GM12878 (cell line): Measurements from ENCODE around the gene AK4. TPM values are rescaled to one million over a fixed set of nuclear protein-coding genes. Genes with fewer than 3 reads are reported as not detected.

Experiments used
- ATAC-seq: fragments of 200-7000 bp; cut with Tn5 transposase; 3 replicates; pipeline ENCODE4 v1.9.1; 2020; ENCODE audit warnings: mild to moderate bottlenecking, moderate library complexity
- BruUV-seq: library from RNA; stranded (reverse); fragments of 400-500 nt; replicated peaks from 2 replicates; lab custom pipeline; 2021; lab: Mats Ljungman, UMichigan
- CTCF ChIA-PET: fragments of 300-600 bp; sonication (Branson Sonifier 250); formaldehyde crosslinking; extraction: SDS; loops from one replicate; lab custom pipeline; 2021; ENCODE audit warnings: inconsistent platforms; lab: Yijun Ruan, JAX
- POLR2A ChIA-PET: fragments of 350-600 bp; formaldehyde crosslinking; extraction: SDS; loops from one replicate; lab custom pipeline; 2021; ENCODE audit warnings: inconsistent platforms; lab: Charles Lee
- RAD21 ChIA-PET: fragments of 300-600 bp; sonication (Branson Sonifier 250); formaldehyde crosslinking; loops from one replicate; lab custom pipeline; 2023; ENCODE audit warnings: antibody characterized with exemption; ENCODE audit not compliant: unreplicated experiment; lab: Charles Lee
- SMC1A ChIA-PET: fragments of 300-600 bp; sonication (Branson Sonifier 250); formaldehyde crosslinking; loops from one replicate; lab custom pipeline; 2023; ENCODE audit not compliant: unreplicated experiment, uncharacterized antibody; lab: Charles Lee
- DNase-seq: peaks from one replicate; pipeline ENCODE4 v3.0.0-alpha.2; 2011; ENCODE audit warnings: low read depth, low spot score
- FAIRE-seq: peaks from 3 replicates; lab custom pipeline; 2011; peaks lifted over from hg19 to GRCh38; lab: Jason Lieb, UNC
- H2AFZ ChIP-seq: 2 replicates; pipeline ENCODE4 v1.6.0; 2011; ENCODE audit warnings: low read depth, low read length, control low read depth; ENCODE audit not compliant: control insufficient read depth
- H3K27ac ChIP-seq: 2 replicates; pipeline ENCODE4 v1.5.1; 2011; ENCODE audit warnings: control low read depth; ENCODE audit not compliant: control insufficient read depth, insufficient read depth
- H3K27me3 ChIP-seq, 2 experiments: replicated peaks in 1 of 2; 2 replicates each; pipeline versions ENCODE4 v1.6.0 to v1.6.1; 2011; ENCODE audit warnings: low read length in 1 of 2; ENCODE audit not compliant: control insufficient read depth in 2 of 2, insufficient read depth in 2 of 2
- H3K36me3 ChIP-seq, 2 experiments: 2 replicates each; pipeline ENCODE4 v1.5.1; 2011; ENCODE audit warnings: low read length in 1 of 2; ENCODE audit not compliant: control insufficient read depth in 2 of 2, insufficient read depth in 2 of 2
- H3K4me1 ChIP-seq: 2 replicates; pipeline ENCODE4 v1.6.1; 2011; ENCODE audit warnings: mild to moderate bottlenecking, low read length, moderate library complexity, mixed read lengths; ENCODE audit not compliant: control insufficient read depth, insufficient read depth
- H3K4me2 ChIP-seq: 2 replicates; pipeline ENCODE4 v1.6.0; 2011; ENCODE audit warnings: control low read depth; ENCODE audit not compliant: control insufficient read depth, insufficient read depth
- H3K4me3 ChIP-seq: fragments of 200-600 bp; sonication (generic); 2 replicates; pipeline ENCODE4 v1.5.1; 2016
- H3K79me2 ChIP-seq: 2 replicates; pipeline ENCODE4 v1.6.0; 2011; ENCODE audit warnings: low read length; ENCODE audit not compliant: control insufficient read depth, insufficient read depth
- H3K9ac ChIP-seq: 2 replicates; pipeline ENCODE4 v1.8.0; 2011; ENCODE audit warnings: low read length, control low read depth, mixed read lengths; ENCODE audit not compliant: control insufficient read depth, insufficient read depth
- H3K9me3 ChIP-seq: replicated peaks from 3 replicates; pipeline ENCODE4 v1.5.1; 2011; ENCODE audit warnings: mild to moderate bottlenecking, low read length; ENCODE audit not compliant: control insufficient read depth, insufficient read depth
- H4K20me1 ChIP-seq: 2 replicates; pipeline ENCODE4 v1.6.0; 2011; ENCODE audit not compliant: control insufficient read depth, insufficient read depth
- BACH1 ChIP-seq: fragments of 450-650 bp; IDR thresholded peaks from 2 replicates; pipeline ENCODE4 v1.6.1; 2017; ENCODE audit warnings: mild to moderate bottlenecking, borderline replicate concordance
- BCL11A ChIP-seq: IDR thresholded peaks from 2 replicates; pipeline ENCODE4 v1.6.1; 2011; ENCODE audit warnings: low read depth, low read length
- BHLHE40 ChIP-seq, 2 experiments: fragments of 450-650 bp in 1 of 2; IDR thresholded peaks; 2 replicates each; pipeline ENCODE4 v1.6.1; 2011 to 2017; ENCODE audit warnings: low read depth in 2 of 2, borderline replicate concordance in 1 of 2, improper control_type of control experiment in 1 of 2, low read length in 1 of 2, mild to moderate bottlenecking in 1 of 2
- CHD2 ChIP-seq: IDR thresholded peaks from 2 replicates; pipeline ENCODE4 v1.6.1; 2011; ENCODE audit warnings: low read depth, low read length, improper control_type of control experiment, borderline replicate concordance
- DPF2 ChIP-seq: fragments of 450-650 bp; IDR thresholded peaks from 2 replicates; pipeline ENCODE4 v1.6.1; 2017; ENCODE audit warnings: mild to moderate bottlenecking
- EGR1 ChIP-seq, 2 experiments: IDR thresholded peaks; 1 replicate in 1 of 2; 2 replicates in 1 of 2; pipeline ENCODE4 v1.6.1; 2011 to 2012; ENCODE audit warnings: low read depth in 2 of 2, low read length in 2 of 2, borderline replicate concordance in 1 of 2, mild to moderate bottlenecking in 1 of 2, moderate library complexity in 1 of 2
- GATAD2B ChIP-seq: fragments of 450-650 bp; conservative IDR thresholded peaks from 2 replicates; pipeline ENCODE4 v1.6.1; 2017; ENCODE audit warnings: low read depth, mild to moderate bottlenecking, moderate library complexity
- HDAC2 ChIP-seq: fragments of 200-600 bp; sonication (generic); IDR thresholded peaks from 2 replicates; pipeline ENCODE4 v1.6.1; 2017
- KAT2A ChIP-seq: conservative IDR thresholded peaks from 2 replicates; pipeline ENCODE4 v1.6.1; 2011; ENCODE audit warnings: low read depth, low read length; ENCODE audit not compliant: control insufficient read depth
- LARP7 ChIP-seq: fragments of 450-650 bp; IDR thresholded peaks from 2 replicates; pipeline ENCODE4 v1.6.1; 2017; ENCODE audit warnings: mild to moderate bottlenecking
- MTA2 ChIP-seq: fragments of 450-650 bp; IDR thresholded peaks from 2 replicates; pipeline ENCODE4 v1.6.1; 2016; ENCODE audit warnings: low read depth, mild to moderate bottlenecking, moderate library complexity
- MYC ChIP-seq: IDR thresholded peaks from 2 replicates; pipeline ENCODE4 v1.6.1; 2011; ENCODE audit warnings: mild to moderate bottlenecking, low read length, moderate library complexity, inconsistent platforms; ENCODE audit not compliant: insufficient read depth, insufficient replicate concordance, insufficient read length, severe bottlenecking
- NBN ChIP-seq: fragments of 450-650 bp; IDR thresholded peaks from 2 replicates; pipeline ENCODE4 v1.6.1; 2016
- NR2C1 ChIP-seq: fragments of 450-650 bp; IDR thresholded peaks from 2 replicates; pipeline ENCODE4 v1.6.1; 2017; ENCODE audit warnings: antibody characterized with exemption, mild to moderate bottlenecking, moderate library complexity
- RELA ChIP-seq: fragments of 450-650 bp; IDR thresholded peaks from 2 replicates; pipeline ENCODE4 v1.8.0; 2014; ENCODE audit warnings: borderline replicate concordance; ENCODE audit not compliant: partially characterized antibody
- SMAD1 ChIP-seq: fragments of 450-650 bp; IDR thresholded peaks from 2 replicates; pipeline ENCODE4 v1.6.1; 2018; ENCODE audit warnings: mild to moderate bottlenecking, low read depth; ENCODE audit not compliant: partially characterized antibody
- SMARCA5 ChIP-seq: fragments of 450-650 bp; IDR thresholded peaks from 2 replicates; pipeline ENCODE4 v1.6.1; 2017; ENCODE audit warnings: mild to moderate bottlenecking
- SMC3 ChIP-seq: IDR thresholded peaks from 2 replicates; pipeline ENCODE4 v1.6.1; 2011; ENCODE audit warnings: low read length, improper control_type of control experiment, borderline replicate concordance
- YY1 ChIP-seq: IDR thresholded peaks from 2 replicates; pipeline ENCODE4 v1.6.1; 2011; ENCODE audit warnings: low read depth, mild to moderate bottlenecking, low read length
- ZNF217 ChIP-seq: fragments of 450-650 bp; IDR thresholded peaks from 2 replicates; pipeline ENCODE4 v1.6.1; 2017; ENCODE audit warnings: antibody characterized with exemption, mild to moderate bottlenecking
- WGBS: methylation state at CpG from one replicate; pipeline ENCODE4 v1.1.6; 2016; ENCODE audit warnings: low lambda C conversion rate; ENCODE audit not compliant: insufficient replicate concordance, insufficient coverage; ENCODE audit errors: missing lambda C conversion rate; 5-methylcytosine and 5-hydroxymethylcytosine counted together
- in situ Hi-C: fragments of 300-500 bp; cut with MboI; formaldehyde crosslinking; loops from 9 replicates; pipeline ENCODE4 v1.14.3; 2018; ENCODE audit warnings: mixed read lengths
- intact Hi-C: fragments of 100-400 bp; cut with micrococcal nuclease; formaldehyde crosslinking; loops from one replicate; pipeline ENCODE4 v1.14.2; 2022; ENCODE audit not compliant: unreplicated experiment
- polyA plus RNA-seq, 11 experiments: library from polyadenylated mRNA; depleted of rRNA in 4 of 11; unstranded in 6 of 11; stranded (reverse) in 5 of 11; fragments of >200 nt; fragmentation: Nextera tagmentation in 4 of 11; fragmentation: Illumina TruSeq in 1 of 11; extraction: Ambion mirVana in 4 of 11; extraction: Trizol in 1 of 11; gene quantifications; 1 replicate in 1 of 11; 2 replicates in 10 of 11; pipeline versions ENCODE4 v1.2.1 to v1.2.3, GENCODE V29; 2011 to 2016; ENCODE audit warnings: inconsistent platforms in 2 of 11, missing spikeins in 2 of 11, low read depth in 1 of 11
- total RNA-seq, 4 experiments: library from RNA; depleted of rRNA in 3 of 4; stranded (reverse); fragments of >200 nt in 3 of 4; fragmentation: Illumina TruSeq in 1 of 4; extraction: Trizol in 1 of 4; gene quantifications; 2 replicates each; pipeline versions ENCODE4 v1.2.1 to v1.2.3, GENCODE V29; 2013 to 2021
- TF ChIP-seq, protein P1 (sequence below): IDR thresholded peaks from 2 replicates; pipeline ENCODE4 v1.6.1; 2011; ENCODE audit warnings: borderline replicate concordance, low read depth, mild to moderate bottlenecking, moderate library complexity, mixed read lengths, low read length; ENCODE audit not compliant: insufficient read depth; ENCODE audit errors: extremely low read length
- TF ChIP-seq, protein P2 (sequence below): fragments of 450-650 bp; conservative IDR thresholded peaks from 2 replicates; pipeline ENCODE4 v1.6.1; 2017; ENCODE audit warnings: mild to moderate bottlenecking, moderate library complexity

AK4 gene
- total and polyA plus RNA-seq, 10 of the 15 experiments (the other 5 are each of a cell fraction or from before 2014, with no cell fraction given), result 23.9 to 161 (median 49.0) TPM

DNA sequence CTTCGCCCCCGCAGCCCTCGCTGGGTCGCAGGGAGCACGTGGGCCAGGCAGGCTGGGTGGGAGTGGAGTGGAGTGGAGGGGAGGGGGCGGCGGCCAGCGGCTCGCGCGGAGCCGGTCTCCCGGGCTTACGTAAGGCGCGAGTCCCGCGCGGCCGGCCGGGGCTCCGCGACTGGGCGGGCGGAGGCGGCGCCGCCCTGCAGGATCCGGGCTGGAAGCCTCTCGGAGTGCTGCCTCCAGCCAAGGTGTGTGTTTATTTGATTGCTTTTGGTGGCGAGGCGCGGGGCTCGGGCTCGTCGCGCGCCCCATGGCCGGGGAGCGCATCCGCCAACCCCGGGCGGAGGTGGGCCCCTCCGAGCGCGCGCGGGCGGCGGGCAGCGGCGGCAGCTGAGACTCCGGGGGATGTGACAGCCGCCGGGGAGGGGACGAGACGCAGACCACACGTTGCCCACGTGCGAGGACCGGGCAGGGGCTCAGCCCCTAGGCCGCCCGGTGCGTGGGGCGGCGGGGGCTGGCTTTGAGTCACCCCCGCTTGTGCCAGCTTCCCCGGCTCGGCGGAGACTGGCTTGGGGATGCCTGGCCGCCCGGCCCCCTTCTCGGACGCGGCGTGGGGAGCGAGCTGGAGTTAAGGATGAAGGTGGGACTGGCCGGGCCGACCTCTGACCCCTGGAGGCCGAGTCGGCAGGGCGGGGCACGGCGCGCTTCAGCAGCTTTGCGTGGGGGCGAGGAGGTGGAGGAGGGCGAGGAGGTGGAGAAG lies 402 bp upstream of the AK4 start:
- H4K20me1 ChIP-seq, result no peaks in the 10 kb centered on the region
- H3K9me3 ChIP-seq, result no peaks in the 10 kb centered on the region
- H3K4me2 ChIP-seq, result peak overlapping the region; percentile 91
- peak overlapping the region; percentile 87 for H3K4me3 ChIP-seq
- DNase-seq (no peak), FAIRE-seq (no peak), ATAC-seq (peak; percentile 47)
- H3K27me3 ChIP-seq, result peaks cover 0 to 4% of the 10 kb centered on the region in 2 experiments; a peak in 1 of 4 replicates
- in situ Hi-C loops (no loop called here), intact Hi-C loops (no loop called here)
- CTCF ChIA-PET, result no interaction called here
- SMC1A ChIA-PET, result interaction anchor here (0.6 to 0.9 kb wide), 3 partner anchors 20 to 60 kb away, joined by 3 read pairs; no protein-coding TSS in a partner anchor
- WGBS, result 1% methylated on average over 58 of the region's 88 CpGs
- RAD21 ChIA-PET, result interaction anchor here (1.0 to 1.1 kb wide), 2 partner anchors 60 to 273 kb away, joined by 3 read pairs; partner anchors contain the start of genes LEPR and LEPROT
- POLR2A ChIA-PET, result interaction anchor here (0.6 to 1.2 kb wide), 5 partner anchors 20 to 68 kb away, joined by 3 read pairs; no protein-coding TSS in a partner anchor
- H3K27ac ChIP-seq, result peak overlapping the region; percentile 55
- peak overlapping the region; percentile 63 for H3K9ac ChIP-seq
- H3K36me3 ChIP-seq, result no peaks in the 10 kb centered on the region
- H3K4me1 ChIP-seq, result peaks cover 5% of the 10 kb centered on the region; the same call in 1 of the 2 replicates
- peaks cover 46% of the 10 kb centered on the region for H3K79me2 ChIP-seq
- H2AFZ ChIP-seq, result peak overlapping the region; percentile 88
- BruUV-seq, result no TSS peak
- TF ChIP-seq SMC3, result no peak
- no peak for TF ChIP-seq SMAD1
- TF ChIP-seq RELA, result peak; percentile 26
- TF ChIP-seq KAT2A, result no peak
- peak; percentile 75; the same call in 1 of the 2 replicates for TF ChIP-seq LARP7
- peak; percentile 30 to 87; a peak in 2 of 4 replicates for TF ChIP-seq BHLHE40 (IDR thresholded peaks at IDR 0.05; ENCODE audit: borderline replicate concordance in 1 of 2, low read depth in 2 of 2, low read length in 1 of 2)
- no peak for TF ChIP-seq BCL11A
- TF ChIP-seq MTA2, result no peak
- TF ChIP-seq HDAC2, result peak; percentile 83; the same call in 1 of the 2 replicates
- peak; percentile 83 for TF ChIP-seq DPF2
- peak in 1 of 2 experiments; percentile 84; a peak in 2 of 3 replicates for TF ChIP-seq EGR1 (IDR thresholded peaks at IDR 0.05; ENCODE audit: borderline replicate concordance in 1 of 2, low read depth in 2 of 2, low read length in 2 of 2)
- peak; percentile 48; the same call in 1 of the 2 replicates for TF ChIP-seq NBN
- TF ChIP-seq, protein P1, sequence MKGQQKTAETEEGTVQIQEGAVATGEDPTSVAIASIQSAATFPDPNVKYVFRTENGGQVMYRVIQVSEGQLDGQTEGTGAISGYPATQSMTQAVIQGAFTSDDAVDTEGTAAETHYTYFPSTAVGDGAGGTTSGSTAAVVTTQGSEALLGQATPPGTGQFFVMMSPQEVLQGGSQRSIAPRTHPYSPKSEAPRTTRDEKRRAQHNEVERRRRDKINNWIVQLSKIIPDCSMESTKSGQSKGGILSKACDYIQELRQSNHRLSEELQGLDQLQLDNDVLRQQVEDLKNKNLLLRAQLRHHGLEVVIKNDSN, result peak; percentile 43
- TF ChIP-seq, protein P2, sequence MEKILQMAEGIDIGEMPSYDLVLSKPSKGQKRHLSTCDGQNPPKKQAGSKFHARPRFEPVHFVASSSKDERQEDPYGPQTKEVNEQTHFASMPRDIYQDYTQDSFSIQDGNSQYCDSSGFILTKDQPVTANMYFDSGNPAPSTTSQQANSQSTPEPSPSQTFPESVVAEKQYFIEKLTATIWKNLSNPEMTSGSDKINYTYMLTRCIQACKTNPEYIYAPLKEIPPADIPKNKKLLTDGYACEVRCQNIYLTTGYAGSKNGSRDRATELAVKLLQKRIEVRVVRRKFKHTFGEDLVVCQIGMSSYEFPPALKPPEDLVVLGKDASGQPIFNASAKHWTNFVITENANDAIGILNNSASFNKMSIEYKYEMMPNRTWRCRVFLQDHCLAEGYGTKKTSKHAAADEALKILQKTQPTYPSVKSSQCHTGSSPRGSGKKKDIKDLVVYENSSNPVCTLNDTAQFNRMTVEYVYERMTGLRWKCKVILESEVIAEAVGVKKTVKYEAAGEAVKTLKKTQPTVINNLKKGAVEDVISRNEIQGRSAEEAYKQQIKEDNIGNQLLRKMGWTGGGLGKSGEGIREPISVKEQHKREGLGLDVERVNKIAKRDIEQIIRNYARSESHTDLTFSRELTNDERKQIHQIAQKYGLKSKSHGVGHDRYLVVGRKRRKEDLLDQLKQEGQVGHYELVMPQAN, result peak; percentile 93
- peak; percentile 86 for TF ChIP-seq GATAD2B
- peak; percentile 57; the same call in 1 of the 2 replicates for TF ChIP-seq BACH1
- TF ChIP-seq MYC, result peak; percentile 67
- TF ChIP-seq SMARCA5, result 0 out of 2 replicates have a peak, but pooled peaks have one; percentile 72
- TF ChIP-seq YY1, result no peak
- TF ChIP-seq ZNF217, result 0 out of 2 replicates have a peak, but pooled peaks have one; percentile 41
- TF ChIP-seq NR2C1, result peak; percentile 92
- 0 out of 2 replicates have a peak, but pooled peaks have one; percentile 42 for TF ChIP-seq CHD2
